Measurements from ENCODE around the gene DOCK1.

Gene DOCK1

GRCh38 chr10:127408112-127408710, 503.0 kb downstream of the DOCK1 start:
- in situ Hi-C loops (cut with MboI; ENCODE audit: low sequenced_read_pairs): no loop called here

- in situ Hi-C loops (cut with MboI; ENCODE audit: low sequenced_read_pairs): no loop called here
Measured at GRCh38 chr10:127408733-127409132, 503.5 kb downstream of the DOCK1 start.

GRCh38 chr10:127410030-127410429, 504.8 kb downstream of the DOCK1 start:
- in situ Hi-C loops (cut with MboI; ENCODE audit: low sequenced_read_pairs): no loop called here

- in situ Hi-C loops (cut with MboI; ENCODE audit: low sequenced_read_pairs): no loop called here
Measured at GRCh38 chr10:127411062-127411461, 505.8 kb downstream of the DOCK1 start.

GRCh38 chr10:127413326-127413725, 508.1 kb downstream of the DOCK1 start:
- in situ Hi-C loops (cut with MboI; ENCODE audit: low sequenced_read_pairs): no loop called here

- in situ Hi-C loops (cut with MboI; ENCODE audit: low sequenced_read_pairs): no loop called here
Measured at GRCh38 chr10:127414024-127414423, 508.8 kb downstream of the DOCK1 start.

GRCh38 chr10:127415116-127415515, 509.9 kb downstream of the DOCK1 start:
- in situ Hi-C loops (cut with MboI; ENCODE audit: low sequenced_read_pairs): no loop called here

- in situ Hi-C loops (cut with MboI; ENCODE audit: low sequenced_read_pairs): no loop called here
Measured at GRCh38 chr10:127415901-127416581, 510.8 kb downstream of the DOCK1 start.

GRCh38 chr10:127417031-127417430, 511.8 kb downstream of the DOCK1 start:
- in situ Hi-C loops (cut with MboI; ENCODE audit: low sequenced_read_pairs): no loop called here

- in situ Hi-C loops (cut with MboI; ENCODE audit: low sequenced_read_pairs): no loop called here
Measured at GRCh38 chr10:127417686-127418401, 512.6 kb downstream of the DOCK1 start.

GRCh38 chr10:127418536-127419168, 513.4 kb downstream of the DOCK1 start:
- in situ Hi-C loops (cut with MboI; ENCODE audit: low sequenced_read_pairs): no loop called here

GRCh38 chr10:127420138-127420684, 515.0 kb downstream of the DOCK1 start:
- in situ Hi-C loops (cut with MboI; ENCODE audit: low sequenced_read_pairs): no loop called here

GRCh38 chr10:127423218-127423915, 518.1 kb downstream of the DOCK1 start:
- in situ Hi-C loops (cut with MboI; ENCODE audit: low sequenced_read_pairs): no loop called here

- in situ Hi-C loops (cut with MboI; ENCODE audit: low sequenced_read_pairs): no loop called here
Measured at GRCh38 chr10:127424594-127425264, 519.5 kb downstream of the DOCK1 start.

- in situ Hi-C loops (cut with MboI; ENCODE audit: low sequenced_read_pairs): no loop called here
Measured at GRCh38 chr10:127426746-127427145, 521.5 kb downstream of the DOCK1 start.

GRCh38 chr10:127427926-127428325, 522.7 kb downstream of the DOCK1 start:
- in situ Hi-C loops (cut with MboI; ENCODE audit: low sequenced_read_pairs): no loop called here

GRCh38 chr10:127428385-127428980, 523.3 kb downstream of the DOCK1 start:
- in situ Hi-C loops (cut with MboI; ENCODE audit: low sequenced_read_pairs): no loop called here

GRCh38 chr10:127429601-127430312, 524.5 kb downstream of the DOCK1 start:
- in situ Hi-C loops (cut with MboI; ENCODE audit: low sequenced_read_pairs): no loop called here

GRCh38 chr10:127431525-127431924, 526.3 kb downstream of the DOCK1 start:
- in situ Hi-C loops (cut with MboI; ENCODE audit: low sequenced_read_pairs): no loop called here
